Gastrocnemius medialis (tissue), 4 donors: Measurements from ENCODE around the gene TMIGD3. TPM values are rescaled to one million over a fixed set of nuclear protein-coding genes. Genes with fewer than 3 reads are reported as not detected.

Experiments
- ATAC-seq, 2 donors: fragments of 150-250 bp; one replicate each; pipeline ENCODE4 v1.9.1; 2016
- DNase-seq, 2 donors: peaks; one replicate each; pipeline ENCODE4 v3.0.0-alpha.2; 2019
- H3K27ac ChIP-seq, 4 donors: fragments of 200-600 bp; sonication (generic); 1 replicate in 1 of 4; 2 replicates in 3 of 4; pipeline ENCODE4 v1.5.1; 2016 to 2018; ENCODE audit warnings: mild to moderate bottlenecking in 2 of 4, moderate library complexity in 1 of 4
- H3K27me3 ChIP-seq, 3 donors: fragments of 200-600 bp; sonication (generic) in 2 of 3; 1 replicate in 1 of 3; 2 replicates in 2 of 3; pipeline versions ENCODE4 v1.5.1 to v1.6.0; 2016 to 2019; ENCODE audit warnings: mild to moderate bottlenecking in 1 of 3, moderate library complexity in 1 of 3
- H3K36me3 ChIP-seq, 2 donors: fragments of 200-600 bp; sonication (generic) in 1 of 2; one replicate each; pipeline ENCODE4 v1.5.1; 2017 to 2018
- H3K4me1 ChIP-seq, 2 donors: fragments of 200-600 bp; sonication (generic) in 1 of 2; one replicate each; pipeline ENCODE4 v1.5.1; 2016 to 2017; ENCODE audit warnings: mild to moderate bottlenecking in 2 of 2
- H3K4me3 ChIP-seq, 4 donors: fragments of 200-600 bp; sonication (generic) in 3 of 4; 1 replicate in 1 of 4; 2 replicates in 3 of 4; pipeline ENCODE4 v1.5.1; 2016 to 2019; ENCODE audit warnings: mild to moderate bottlenecking in 2 of 4
- H3K9me3 ChIP-seq, 3 donors: fragments of 200-600 bp; sonication (generic) in 2 of 3; 1 replicate in 1 of 3; 2 replicates in 2 of 3; pipeline ENCODE4 v1.5.1; 2016 to 2019
- CTCF ChIP-seq, 5 experiments: fragments of 450-650 bp in 3 of 5; fragments of 200-600 bp in 2 of 5; sonication (generic) in 2 of 5; IDR thresholded peaks in 4 of 5; conservative IDR thresholded peaks in 1 of 5; 1 replicate in 4 of 5; 2 replicates in 1 of 5; pipeline ENCODE4 v1.5.1; 2016 to 2019; ENCODE audit warnings: antibody characterized with exemption in 5 of 5, mild to moderate bottlenecking in 3 of 5, moderate library complexity in 3 of 5
- POLR2A ChIP-seq, 2 donors: fragments of 450-650 bp; IDR thresholded peaks; one replicate each; pipeline ENCODE4 v1.6.1; 2017; ENCODE audit warnings: antibody characterized with exemption in 2 of 2, mild to moderate bottlenecking in 2 of 2, moderate library complexity in 2 of 2
- in situ Hi-C, 4 donors: fragments of 200-750 bp; cut with MboI; loops; one replicate each; pipeline versions ENCODE4 v1.15.0 to v1.8.0; 2017; ENCODE audit warnings: low sequenced_read_pairs in 4 of 4
- intact Hi-C: fragments of 100-400 bp; cut with DNase I; formaldehyde crosslinking; loops from one replicate; pipeline ENCODE4 v1.15.1; 2023; ENCODE audit warnings: low total_unique reads
- total RNA-seq, 4 donors: library from RNA; depleted of rRNA; stranded (reverse); fragments of >200 nt; gene quantifications; one replicate each; pipeline versions ENCODE4 v1.1.0 to v1.2.3, GENCODE V29; 2016

Gene TMIGD3
- total RNA-seq, 4 donors from 2014 or later = 0.51 to 0.67 (median 0.55) TPM; not detected in 1

- TF ChIP-seq POLR2A (IDR thresholded peaks at IDR 0.05) (no peak), CTCF (IDR thresholded peaks at IDR 0.05 in 4 of 5, conservative IDR thresholded peaks at IDR 0.05 in 1 of 5) (no peak)
- Histone ChIP-seq H3K36me3 (no peaks in the 10 kb centered on the region), H3K27ac (no peak overlapping the region), H3K4me3 (no peak overlapping the region), H3K27me3 (no peaks in the 10 kb centered on the region), H3K4me1 (peaks cover 3 to 4% of the 10 kb centered on the region in 2 donors), H3K9me3 (no peaks in the 10 kb centered on the region)
- in situ Hi-C loops (loop anchor here in 3 of 4 donors (10.0 kb wide), 1 partner anchor 278 kb away; no protein-coding TSS in a partner anchor), intact Hi-C loops (no loop called here)
- no peak for ATAC-seq
- no peak for DNase-seq
Measured at GRCh38 chr1:111487133-111487532, 16.3 kb downstream of the TMIGD3 start.

- ATAC-seq (no peak), DNase-seq (no peak)
- Histone ChIP-seq H3K4me3 (no peak overlapping the region), H3K4me1 (peaks cover 8 to 10% of the 10 kb centered on the region in 2 donors), H3K9me3 (no peaks in the 10 kb centered on the region), H3K36me3 (no peaks in the 10 kb centered on the region), H3K27ac (no peak overlapping the region), H3K27me3 (no peaks in the 10 kb centered on the region)
- TF ChIP-seq CTCF (IDR thresholded peaks at IDR 0.05 in 4 of 5, conservative IDR thresholded peaks at IDR 0.05 in 1 of 5) (no peak), POLR2A (IDR thresholded peaks at IDR 0.05) (no peak)
- in situ Hi-C loops = loop anchor here in 3 of 4 donors (10.0 kb wide), 1 partner anchor 278 kb away; no protein-coding TSS in a partner anchor
- intact Hi-C loops = no loop called here
Measured at GRCh38 chr1:111486431-111486830, 17.0 kb downstream of the TMIGD3 start.

GRCh38 chr1:111484391-111485026, 18.9 kb downstream of the TMIGD3 start:
- no peak for ATAC-seq
- in situ Hi-C loops (loop anchor here (5.0 to 10.0 kb wide), 2 partner anchors 280 to 283 kb away; no protein-coding TSS in a partner anchor), intact Hi-C loops (loop anchor here (5.0 kb wide), 1 partner anchor 228 kb away; no protein-coding TSS in a partner anchor)
- peaks cover 8 to 12% of the 10 kb centered on the region in 2 donors for H3K4me1 ChIP-seq
- no peaks in the 10 kb centered on the region for H3K27me3 ChIP-seq
- DNase-seq = no peak
- no peaks in the 10 kb centered on the region for H3K36me3 ChIP-seq
- H3K4me3 ChIP-seq = no peak overlapping the region
- H3K27ac ChIP-seq = no peak overlapping the region
- H3K9me3 ChIP-seq = no peaks in the 10 kb centered on the region
- no peak for TF ChIP-seq CTCF (IDR thresholded peaks at IDR 0.05 in 4 of 5, conservative IDR thresholded peaks at IDR 0.05 in 1 of 5)
- TF ChIP-seq POLR2A (IDR thresholded peaks at IDR 0.05) = no peak

GRCh38 chr1:111483876-111484275, 19.6 kb downstream of the TMIGD3 start:
- intact Hi-C loops = loop anchor here (2.0 to 5.0 kb wide), 2 partner anchors 23 to 228 kb away; no protein-coding TSS in a partner anchor
- H3K4me3 ChIP-seq = no peak overlapping the region
- H3K36me3 ChIP-seq = no peaks in the 10 kb centered on the region
- TF ChIP-seq POLR2A (IDR thresholded peaks at IDR 0.05) = no peak
- TF ChIP-seq CTCF (IDR thresholded peaks at IDR 0.05 in 4 of 5, conservative IDR thresholded peaks at IDR 0.05 in 1 of 5) = no peak
- no peak for ATAC-seq
- no peak overlapping the region for H3K27ac ChIP-seq
- H3K27me3 ChIP-seq = no peaks in the 10 kb centered on the region
- no peaks in the 10 kb centered on the region for H3K9me3 ChIP-seq
- in situ Hi-C loops = loop anchor here (5.0 to 10.0 kb wide), 2 partner anchors 281 to 283 kb away; no protein-coding TSS in a partner anchor
- DNase-seq = no peak
- peaks cover 8 to 12% of the 10 kb centered on the region in 2 donors for H3K4me1 ChIP-seq
